Subcutaneous adipose tissue (tissue), 4 donors: ENCODE measurements around the gene RHOC. TPM values are rescaled to one million over a fixed set of nuclear protein-coding genes. Genes with fewer than 3 reads are reported as not detected.

Experiments used
- total RNA-seq, 4 donors: library from RNA; depleted of rRNA; stranded (reverse); fragments of >200 nt; gene quantifications; one replicate each; pipeline ENCODE4 v1.1.0, GENCODE V29; 2016
- TF ChIP-seq, protein P1 (sequence below): fragments of 450-650 bp; IDR thresholded peaks from one replicate; pipeline ENCODE4 v1.5.1; 2016; ENCODE audit warnings: low read depth, mild to moderate bottlenecking, control low read depth, antibody characterized with exemption, moderate library complexity

Gene RHOC
- 100 to 1,000 TPM; 114 to 201 (median 136) TPM for total RNA-seq

DNA sequence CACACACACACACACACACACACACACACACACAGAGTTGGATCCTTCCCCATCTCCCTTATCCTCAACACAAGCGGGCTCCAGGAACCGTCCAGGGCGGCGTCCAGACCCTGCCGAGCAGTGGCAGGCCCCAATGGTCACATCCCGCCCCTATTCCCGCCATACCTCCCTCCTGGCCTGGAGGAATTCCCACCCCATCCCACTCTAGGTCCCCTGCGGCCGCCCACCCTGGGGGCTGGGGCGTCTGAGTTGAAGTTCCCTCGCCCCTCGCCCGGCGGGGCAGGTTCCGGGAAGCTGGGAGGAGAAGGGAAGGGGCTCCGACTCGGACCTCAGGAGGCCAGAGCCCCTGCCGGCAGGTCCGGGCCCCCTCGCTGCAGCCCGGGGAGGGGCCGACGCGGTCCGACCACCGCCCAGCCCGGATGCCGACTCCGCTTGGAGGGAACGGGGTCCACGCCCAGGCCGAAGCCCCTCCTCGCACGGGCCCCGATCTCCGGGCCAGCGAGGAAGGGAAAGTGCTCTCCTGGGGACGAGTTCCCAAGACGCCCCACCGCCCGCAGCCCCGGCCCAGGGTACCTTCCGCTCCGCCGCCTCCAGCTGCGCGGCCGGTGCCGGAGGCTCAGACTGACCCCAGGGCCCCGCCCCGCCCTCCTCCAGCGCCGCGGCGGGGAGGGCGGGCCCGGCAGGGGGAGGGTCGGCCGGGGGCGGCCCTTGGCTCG lies at the start of gene RHOC:
Gene RHOC (minus strand): TSS at position 623 of the 716 bp plus-strand sequence. CDS start 3,328 bp downstream, outside the sequence.
- TF ChIP-seq, protein P1, sequence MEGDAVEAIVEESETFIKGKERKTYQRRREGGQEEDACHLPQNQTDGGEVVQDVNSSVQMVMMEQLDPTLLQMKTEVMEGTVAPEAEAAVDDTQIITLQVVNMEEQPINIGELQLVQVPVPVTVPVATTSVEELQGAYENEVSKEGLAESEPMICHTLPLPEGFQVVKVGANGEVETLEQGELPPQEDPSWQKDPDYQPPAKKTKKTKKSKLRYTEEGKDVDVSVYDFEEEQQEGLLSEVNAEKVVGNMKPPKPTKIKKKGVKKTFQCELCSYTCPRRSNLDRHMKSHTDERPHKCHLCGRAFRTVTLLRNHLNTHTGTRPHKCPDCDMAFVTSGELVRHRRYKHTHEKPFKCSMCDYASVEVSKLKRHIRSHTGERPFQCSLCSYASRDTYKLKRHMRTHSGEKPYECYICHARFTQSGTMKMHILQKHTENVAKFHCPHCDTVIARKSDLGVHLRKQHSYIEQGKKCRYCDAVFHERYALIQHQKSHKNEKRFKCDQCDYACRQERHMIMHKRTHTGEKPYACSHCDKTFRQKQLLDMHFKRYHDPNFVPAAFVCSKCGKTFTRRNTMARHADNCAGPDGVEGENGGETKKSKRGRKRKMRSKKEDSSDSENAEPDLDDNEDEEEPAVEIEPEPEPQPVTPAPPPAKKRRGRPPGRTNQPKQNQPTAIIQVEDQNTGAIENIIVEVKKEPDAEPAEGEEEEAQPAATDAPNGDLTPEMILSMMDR: no peak

DNA sequence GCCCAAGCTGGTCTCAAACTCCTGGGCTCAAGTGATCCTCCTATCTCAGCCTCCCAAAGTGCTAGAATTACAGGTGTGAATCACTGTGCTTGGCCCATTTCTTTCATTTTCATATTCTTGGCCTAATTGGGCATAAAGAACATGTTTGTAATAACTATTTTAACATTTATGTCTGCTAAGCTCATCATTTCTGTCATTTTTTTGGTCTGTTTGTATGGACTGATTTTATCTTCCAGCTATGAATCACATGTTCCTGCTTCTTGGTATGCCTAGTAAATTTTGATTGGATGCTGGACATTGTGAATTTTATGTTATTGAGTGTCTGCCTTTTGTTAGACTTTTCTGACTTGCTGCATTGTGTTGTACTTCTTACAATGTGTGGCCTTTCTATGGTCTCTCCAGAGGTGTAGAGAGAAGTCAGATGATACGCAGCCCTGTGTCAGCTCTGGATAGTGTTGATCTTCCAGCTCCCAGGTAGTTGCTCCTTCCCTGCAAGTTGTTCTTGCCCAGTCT lies 47.2 kb upstream of the RHOC start:
- TF ChIP-seq, protein P1: no peak

DNA sequence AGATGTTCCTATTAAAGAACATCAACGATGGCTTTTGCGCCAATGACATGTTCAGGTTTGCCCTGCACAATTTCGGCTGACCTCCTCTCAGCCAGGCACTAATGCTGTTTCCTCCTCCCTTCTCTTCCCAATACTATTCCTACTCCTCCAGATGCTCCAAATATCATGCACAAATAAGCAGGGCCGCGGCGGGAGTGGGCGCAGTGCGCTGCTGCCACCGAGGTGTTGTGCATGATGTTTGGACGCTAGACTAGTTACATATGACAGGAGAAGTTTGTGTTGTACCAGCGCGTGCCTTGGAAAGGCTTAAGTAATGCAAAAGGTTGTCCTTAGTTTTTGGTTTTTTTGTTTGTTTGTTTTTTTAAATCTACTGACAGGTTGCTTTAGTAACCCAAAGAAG lies 41.5 kb upstream of the RHOC start:
- TF ChIP-seq, protein P1: no peak

DNA sequence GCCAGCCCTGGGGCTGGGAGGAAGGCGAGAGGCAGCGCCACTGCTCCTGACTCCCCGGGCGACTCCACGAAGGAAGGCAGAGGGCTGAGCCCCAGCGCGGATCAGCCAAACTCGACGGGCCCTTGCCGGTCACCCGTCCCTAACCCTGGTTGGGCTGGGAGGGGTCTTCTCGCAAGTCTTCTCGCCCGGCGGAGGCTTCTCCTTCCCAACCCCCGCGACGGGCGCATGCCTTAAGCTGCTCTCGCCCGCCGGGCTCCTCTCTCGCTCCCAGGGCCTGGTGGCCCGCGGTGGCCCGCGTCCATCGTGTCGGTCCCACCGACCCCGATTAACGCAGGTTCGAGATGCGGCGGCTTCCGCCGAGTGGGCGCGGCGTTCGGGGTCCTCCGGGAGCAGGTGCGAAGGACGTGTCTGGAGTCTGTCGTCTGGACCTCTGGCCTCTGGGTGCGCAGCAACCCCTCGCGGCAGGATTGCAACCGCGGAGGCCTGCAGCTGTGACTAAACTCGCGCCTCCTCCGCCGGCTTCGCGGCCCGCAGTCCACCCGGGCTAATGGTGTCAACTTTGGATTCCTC lies 37.2 kb upstream of the RHOC start:
- TF ChIP-seq, protein P1: no peak

DNA sequence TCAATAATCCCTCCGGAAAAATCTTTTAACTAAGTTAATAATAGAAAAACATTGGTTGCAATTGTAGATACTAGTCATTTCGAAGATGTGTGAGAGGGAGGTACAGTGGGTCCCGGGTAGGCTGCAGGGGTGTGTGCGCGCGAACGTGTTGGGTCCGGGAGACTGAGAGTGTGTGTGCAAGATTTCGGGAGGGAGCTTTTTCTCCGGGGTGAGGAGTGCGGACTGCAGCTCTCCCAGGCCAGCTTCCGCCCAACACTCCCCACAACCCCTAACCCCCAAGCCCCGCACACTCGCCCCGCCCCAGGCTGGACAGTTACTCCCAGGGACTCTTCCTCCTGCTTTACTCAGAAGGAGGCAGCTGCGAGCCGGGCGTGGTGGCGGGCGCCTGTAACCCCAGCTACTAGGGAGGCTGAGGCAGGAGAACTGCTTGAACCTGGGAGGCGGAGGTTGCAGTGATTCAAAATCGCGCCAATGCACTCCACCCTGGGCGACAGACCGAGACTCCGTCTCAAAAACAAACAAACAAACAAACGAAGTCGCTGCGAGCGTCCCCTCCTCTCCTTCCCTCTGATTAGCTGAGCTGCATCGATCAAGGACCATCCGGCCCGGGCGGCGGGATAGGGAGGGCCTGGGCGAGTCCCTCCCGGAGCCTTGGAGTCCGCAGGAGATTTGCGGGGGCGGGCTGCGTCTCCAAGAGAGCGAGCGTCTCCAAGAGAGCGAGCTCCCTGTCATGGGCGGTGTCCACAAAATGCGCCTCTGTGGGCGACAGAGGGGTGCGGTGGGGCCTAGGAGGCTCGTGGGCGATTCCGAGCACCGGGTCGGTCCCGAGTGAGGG lies 36.5 kb upstream of the RHOC start:
- TF ChIP-seq, protein P1: no peak

DNA sequence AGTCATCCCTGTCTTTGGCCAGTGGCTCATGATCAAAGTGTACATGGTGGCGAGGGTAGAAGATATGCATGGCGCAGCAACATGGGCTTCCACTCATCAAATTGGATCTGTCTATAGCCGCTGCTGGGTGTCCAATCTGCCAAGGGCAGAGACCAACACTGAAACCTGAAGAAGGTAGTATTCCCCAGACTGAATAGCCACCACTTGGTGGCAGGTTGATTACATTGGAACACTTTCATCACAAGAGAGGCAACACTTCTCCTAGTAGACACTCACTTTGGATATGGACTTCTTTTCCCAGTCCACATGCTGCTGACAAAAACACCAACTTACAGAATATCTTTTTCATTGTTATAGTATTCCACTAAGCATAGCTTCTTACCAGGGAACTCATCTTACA lies 30.6 kb upstream of the RHOC start:
- TF ChIP-seq, protein P1: no peak

DNA sequence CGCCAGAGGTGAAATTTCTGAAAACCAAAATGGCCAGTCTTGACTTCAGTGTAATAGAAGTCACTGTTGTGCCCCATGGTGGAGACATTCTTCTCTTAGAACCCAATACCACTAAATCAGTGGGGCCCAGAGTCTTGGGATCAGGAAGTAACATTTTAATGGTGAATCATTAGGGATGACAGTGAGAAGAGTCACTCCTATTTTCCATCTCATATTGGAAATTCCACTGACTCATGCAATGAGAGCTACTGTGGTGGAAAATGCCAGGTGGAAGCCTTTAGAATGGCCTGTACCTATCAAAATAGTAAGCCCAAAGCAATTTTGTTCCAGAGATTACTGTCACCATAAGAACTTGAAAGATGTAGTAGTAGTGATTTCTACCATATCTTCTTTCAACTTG lies 28.8 kb upstream of the RHOC start:
- TF ChIP-seq, protein P1: no peak
